Epithelial cell of prostate (primary cell): ENCODE data around the gene OR2Y1.
"Not testable (repeated sequence)": the region's sequence is repeated elsewhere in the genome, so short reads cannot be mapped to it uniquely, and the experiment has no call there.

Experiments used
- DNase-seq: peaks from one replicate; pipeline ENCODE4 v3.0.0-alpha.2; 2011; ENCODE audit warnings: low read depth, low spot score
- H3K27ac ChIP-seq: fragments of 450-650 bp; 2 replicates; pipeline ENCODE4 v1.5.1; 2017; ENCODE audit warnings: mild to moderate bottlenecking

Gene OR2Y1, protein sequence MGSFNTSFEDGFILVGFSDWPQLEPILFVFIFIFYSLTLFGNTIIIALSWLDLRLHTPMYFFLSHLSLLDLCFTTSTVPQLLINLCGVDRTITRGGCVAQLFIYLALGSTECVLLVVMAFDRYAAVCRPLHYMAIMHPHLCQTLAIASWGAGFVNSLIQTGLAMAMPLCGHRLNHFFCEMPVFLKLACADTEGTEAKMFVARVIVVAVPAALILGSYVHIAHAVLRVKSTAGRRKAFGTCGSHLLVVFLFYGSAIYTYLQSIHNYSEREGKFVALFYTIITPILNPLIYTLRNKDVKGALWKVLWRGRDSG

DNA sequence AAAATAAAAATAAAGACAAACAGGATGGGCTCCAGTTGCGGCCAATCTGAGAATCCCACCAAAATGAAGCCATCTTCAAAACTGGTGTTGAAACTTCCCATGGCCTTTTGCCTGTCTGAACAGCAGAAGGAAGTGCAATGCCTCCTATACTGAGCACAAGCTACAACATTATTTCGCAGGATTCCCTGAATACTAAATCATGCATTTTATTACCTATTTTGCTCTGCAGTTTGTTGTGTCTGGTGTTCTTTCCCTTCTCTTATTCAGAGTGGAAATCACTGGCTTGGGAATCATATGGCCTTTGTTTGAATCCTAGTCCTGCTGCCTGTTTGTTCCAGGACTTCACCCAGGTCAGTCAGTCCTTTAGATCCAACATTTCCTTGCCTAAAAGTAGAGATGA, at the start of gene OR2Y1:
TSS of gene OR2Y1 (minus strand) at position 101 of the 400 bp plus-strand sequence. CDS start at position 101, 0 bp downstream.
- DNase-seq, result no peak
- H3K27ac ChIP-seq, result no peak within 1 kb of the TSS

DNA sequence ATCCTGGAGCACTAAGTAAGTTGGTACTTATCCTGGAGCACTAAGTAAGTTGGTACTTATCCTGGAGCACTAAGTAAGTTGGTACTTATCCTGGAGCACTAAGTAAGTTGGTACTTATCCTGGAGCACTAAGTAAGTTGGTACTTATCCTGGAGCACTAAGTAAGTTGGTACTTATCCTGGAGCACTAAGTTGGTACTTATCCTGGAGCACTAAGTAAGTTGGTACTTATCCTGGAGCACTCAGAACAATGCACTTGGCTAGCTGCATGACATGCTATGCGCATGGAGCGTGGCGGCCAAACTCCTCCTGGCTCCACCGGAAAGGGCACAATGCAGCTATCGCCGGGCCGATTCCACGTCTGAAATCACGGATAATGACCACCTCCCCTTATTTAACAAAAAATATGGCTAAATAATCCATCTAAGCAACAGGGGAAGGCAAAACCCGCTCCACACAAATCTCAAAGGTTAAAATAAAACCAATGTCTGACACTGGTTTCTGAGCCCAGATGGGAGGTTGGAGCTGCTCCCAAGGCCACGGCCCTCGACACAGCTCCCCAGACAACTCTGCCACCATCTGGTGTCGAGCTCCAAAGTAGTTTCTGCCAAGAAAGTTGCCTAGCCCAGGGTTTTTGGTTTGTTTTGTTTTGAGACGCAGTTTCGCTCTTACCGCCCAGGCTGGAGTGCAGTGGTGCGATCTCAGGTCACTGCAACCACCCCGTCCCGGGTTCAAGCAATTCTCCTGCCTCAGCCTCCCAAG, 49.0 kb upstream of the OR2Y1 start:
- DNase-seq, H3K27ac ChIP-seq: not testable (repeated sequence)

DNA sequence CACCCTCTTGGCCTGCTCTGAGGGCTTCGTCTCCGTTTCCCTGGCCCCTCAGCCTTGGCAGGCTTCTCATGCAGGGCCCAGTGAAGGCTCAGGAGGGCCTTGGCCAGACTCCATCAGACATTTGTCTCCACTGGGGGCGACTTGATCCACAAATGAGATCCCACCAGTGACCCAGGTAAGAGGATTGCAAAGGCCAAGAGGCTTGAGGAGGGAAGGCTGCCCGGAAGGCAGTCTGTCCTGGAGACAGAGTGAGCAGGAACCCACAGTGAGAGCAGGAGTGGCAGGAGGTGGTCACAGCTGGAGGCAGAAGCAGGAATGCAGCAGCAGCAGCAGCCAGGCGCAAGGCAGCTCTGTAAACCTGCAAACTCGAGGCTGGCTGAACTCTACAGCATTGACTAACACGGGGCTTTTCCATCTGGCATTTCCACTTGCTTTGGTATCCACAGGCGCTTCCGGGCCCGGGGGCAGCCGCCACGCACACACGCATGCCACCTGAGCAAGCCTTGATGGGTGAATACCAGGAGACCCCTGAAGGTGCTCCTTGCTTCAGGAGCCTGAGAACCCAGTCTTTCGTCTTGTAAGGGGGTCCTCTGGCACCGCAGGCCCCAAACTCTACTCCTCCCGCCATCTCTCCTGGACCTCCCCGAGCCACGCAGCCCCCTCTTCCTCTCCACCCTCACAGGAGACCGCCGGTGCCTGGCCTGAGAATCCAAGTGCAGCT, 48.0 kb upstream of the OR2Y1 start:
- H3K27ac ChIP-seq, result no peak overlapping the region
- no peak for DNase-seq

DNA sequence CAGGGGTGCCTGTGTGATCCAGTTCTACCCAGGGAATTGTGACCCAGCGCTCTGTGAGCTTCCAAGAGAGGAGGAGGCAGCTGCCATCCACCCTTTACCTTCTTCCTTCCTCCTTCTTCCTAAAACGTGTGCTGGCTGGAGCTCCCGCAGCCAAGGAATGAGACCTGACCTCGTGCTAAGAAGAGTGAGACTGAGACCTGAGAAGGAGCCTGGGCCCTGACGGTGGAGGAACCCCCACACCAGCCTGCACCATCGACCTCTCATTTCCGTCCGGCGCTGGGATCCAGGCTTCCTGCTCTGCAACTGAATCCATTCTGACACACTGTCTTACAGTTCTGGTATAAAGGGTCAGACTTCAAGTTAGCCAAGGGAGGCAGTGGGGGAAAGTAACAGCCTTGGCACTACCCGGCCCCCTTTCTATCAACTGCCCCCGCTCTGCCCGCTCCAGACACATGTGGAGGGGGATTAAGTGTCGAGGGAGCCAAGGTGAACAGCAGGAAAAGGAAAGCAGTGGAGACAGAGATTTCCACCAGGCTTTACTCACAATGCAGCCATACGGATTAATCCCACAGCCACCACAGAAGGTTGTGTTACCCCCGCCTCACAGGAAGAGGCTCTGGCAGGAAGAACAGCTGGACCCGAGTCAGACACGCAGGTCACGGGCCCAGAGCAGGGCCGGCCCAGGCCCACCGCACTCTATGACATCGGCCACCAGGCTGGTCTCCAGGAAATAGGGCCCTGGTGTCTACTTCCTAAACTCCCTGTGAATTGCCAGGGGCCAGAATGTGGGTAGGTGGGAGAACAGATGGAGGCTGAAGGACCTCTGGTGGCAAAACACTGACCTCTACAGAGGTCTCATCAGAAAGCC, 46.9 kb upstream of the OR2Y1 start:
- DNase-seq, result no peak
- H3K27ac ChIP-seq, result peak overlapping the region; percentile 81

DNA sequence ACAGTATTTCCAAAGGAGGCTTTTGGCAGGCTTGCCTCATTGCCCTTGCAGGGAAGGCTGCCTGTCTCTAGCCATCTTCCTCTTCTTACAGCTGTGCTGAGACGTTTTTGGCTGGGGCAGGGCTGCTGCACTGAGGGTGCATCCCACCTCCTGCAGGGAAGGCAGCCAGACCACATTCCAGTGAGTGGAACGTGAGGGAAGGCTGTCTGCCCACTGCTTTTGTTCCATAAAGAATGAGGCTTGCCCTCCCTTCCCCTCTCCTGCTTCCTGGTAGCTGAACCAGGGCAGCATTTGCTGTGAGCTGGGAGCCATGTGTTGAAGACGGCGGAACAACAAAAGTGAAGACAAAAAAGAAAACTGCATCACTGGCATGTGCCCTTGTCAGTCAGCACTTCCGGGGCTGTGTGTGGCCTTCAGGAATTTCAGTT, 46.0 kb upstream of the OR2Y1 start:
- DNase-seq, result no peak
- H3K27ac ChIP-seq, result peak overlapping the region; percentile 81

DNA sequence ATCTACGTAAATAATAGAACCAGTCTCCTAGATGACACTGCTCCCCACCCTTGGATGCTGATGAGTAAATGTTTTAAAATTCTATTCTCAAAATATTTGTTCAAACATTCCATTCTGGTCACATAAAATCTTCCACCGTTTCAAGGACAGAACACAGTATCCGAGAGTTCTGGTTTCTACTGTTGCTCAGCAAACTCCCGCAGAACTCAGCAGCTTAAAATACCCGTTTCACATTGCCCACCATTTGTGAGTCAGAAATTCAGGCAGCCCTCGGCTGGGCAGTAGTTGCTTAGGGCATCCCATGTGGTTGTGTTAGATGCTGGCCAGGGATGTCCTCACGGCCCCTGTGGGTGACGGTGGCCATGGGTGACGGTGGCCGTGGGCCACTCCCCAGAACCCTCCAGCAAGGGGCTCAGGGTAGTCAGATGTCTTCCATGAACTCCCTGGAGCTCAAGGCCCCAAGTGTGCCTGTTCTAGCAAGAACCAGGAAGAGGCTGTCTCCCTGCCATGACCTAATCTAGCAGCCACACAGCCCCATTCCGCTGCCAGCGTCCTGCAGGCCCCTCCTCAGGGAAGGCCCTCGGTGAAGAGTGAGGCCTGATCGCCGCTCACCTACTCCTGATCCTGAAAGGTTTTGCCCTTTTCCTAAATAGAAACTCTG, 45.4 kb upstream of the OR2Y1 start:
- no peak for DNase-seq
- peak overlapping the region; percentile 81 for H3K27ac ChIP-seq

DNA sequence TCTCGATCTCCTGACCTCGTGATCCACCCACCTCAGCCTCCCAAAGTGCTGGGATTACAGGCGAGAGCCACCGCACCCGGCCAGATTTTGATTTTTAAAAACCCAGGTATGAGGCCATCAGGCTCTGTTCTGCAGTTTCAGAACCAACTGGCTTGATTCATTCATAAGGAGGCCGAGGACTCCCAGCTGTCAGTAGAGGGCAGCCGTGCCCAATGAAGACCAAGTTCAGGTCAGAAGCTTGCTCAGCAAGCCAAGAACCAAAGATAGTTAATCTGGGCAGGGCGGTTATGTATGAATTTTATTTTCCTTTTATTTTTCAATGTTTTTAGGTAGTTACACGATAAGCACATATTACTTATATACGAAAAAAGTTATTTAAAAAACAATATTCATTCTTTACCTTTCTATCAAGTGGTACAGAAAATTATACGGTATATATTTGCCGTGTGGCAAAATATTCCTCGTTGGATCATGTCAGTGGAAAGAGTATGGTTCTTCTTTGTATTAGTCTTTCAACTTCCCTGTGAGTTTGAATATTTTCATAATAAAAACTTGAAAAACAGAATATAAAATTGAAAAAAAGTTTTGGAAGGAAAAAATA, 44.7 kb upstream of the OR2Y1 start:
- H3K27ac ChIP-seq, result peak overlapping the region; percentile 81
- no peak for DNase-seq

DNA sequence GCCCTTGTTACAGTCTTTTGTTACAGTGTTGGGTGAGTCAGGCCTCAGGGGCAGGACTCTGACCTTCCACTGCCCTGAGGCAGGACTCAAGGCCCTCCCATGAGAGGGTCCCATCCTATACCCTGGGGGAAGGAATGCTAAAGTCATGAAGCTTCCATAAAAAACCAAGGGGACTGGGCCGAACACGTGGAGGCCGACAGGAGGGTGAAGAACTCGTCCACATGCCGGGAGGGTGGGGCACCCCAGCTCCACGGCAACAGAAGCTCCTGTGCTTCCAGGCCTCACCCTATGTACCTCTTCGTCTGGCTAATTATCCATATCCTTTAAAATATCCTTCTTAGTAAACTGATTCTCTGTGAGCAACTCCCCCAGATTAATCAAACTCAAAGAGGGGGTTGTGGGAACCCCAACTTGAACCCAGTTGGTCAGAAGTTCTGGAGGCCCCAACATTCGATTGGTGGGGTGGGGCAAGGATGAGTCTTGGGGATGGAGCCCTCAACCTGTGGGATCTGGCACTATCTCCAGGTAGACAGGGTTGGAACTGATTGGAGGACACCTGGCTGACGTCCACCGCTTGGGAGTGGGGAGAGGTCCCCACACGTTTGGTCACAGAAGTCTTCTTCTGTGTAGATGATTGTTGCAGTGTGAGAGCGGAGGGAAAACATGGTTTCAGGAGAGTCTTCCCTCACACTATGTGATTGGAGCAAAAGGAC, 43.6 kb upstream of the OR2Y1 start:
- H3K27ac ChIP-seq, result no peak overlapping the region
- DNase-seq, result no peak

DNA sequence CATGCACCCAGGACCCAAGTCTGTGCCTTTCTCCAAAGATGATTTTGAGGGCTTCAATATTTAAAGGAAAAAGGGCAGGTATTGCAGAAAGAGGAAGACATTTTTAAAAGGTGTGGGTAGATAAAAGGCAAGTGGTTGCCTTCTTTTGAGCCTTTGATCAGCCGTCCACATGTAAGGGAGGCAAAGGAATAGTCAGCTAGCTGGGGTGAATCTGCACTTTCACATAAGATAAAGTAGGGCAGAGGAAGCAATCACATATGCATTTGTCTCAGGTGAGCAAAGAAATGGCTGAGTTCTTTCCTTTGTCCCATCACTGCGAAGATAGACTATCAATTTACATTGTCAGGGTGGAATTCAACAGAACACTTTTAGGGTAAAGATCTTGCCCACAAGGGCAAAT, 42.9 kb upstream of the OR2Y1 start:
- DNase-seq, result no peak
- H3K27ac ChIP-seq, result no peak overlapping the region

DNA sequence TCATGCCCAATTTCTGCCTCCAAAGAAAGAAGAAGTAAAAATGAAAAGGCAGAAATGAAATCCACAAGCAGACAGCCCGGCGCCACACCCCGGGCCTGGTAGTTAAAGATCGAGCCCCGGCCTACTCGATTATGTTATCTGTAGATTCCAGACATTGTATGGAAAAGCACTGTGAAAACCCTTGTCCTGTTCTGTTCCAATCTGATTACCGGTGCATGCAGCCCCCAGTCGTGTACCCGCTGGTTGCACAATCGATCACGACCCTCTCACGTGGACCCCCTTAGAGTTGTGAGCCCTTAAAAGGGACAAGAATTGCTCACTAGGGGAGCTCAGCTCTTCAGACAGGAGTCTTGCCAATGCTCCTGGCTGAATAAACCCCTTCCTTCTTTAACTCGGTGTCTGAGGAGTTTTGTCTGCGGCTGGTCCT, 42.1 kb upstream of the OR2Y1 start:
- DNase-seq, H3K27ac ChIP-seq: not testable (repeated sequence)

DNA sequence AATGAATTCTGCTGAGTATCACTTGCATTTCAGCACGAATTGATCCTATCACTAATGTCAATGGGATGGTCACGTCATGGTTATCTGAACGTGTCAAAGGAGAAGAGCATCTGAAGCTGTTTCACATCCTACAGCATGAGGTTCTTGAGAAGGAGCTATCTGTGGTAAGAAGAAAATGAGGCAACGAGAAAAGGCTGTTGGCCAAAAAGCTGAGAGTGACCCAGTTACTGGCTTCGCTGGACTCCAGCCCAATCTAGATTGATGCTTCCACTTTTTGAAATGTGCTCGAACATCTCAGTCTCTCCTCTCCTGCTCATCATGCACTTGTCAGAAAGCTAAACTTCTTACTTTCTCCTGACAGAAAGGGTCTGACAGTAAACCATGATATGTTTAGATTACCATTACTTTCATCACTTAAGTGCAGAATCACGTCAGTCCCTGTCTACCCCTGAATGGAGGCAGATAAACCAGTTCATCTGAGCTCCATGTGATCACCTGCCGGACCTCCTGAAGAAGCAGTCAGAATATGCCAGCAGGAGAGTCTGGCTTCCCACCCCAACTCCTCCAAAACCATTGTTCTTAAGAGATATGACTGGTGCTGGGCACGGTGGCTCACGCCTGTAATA, 40.2 kb upstream of the OR2Y1 start:
- DNase-seq, result no peak
- H3K27ac ChIP-seq, result no peak overlapping the region

DNA sequence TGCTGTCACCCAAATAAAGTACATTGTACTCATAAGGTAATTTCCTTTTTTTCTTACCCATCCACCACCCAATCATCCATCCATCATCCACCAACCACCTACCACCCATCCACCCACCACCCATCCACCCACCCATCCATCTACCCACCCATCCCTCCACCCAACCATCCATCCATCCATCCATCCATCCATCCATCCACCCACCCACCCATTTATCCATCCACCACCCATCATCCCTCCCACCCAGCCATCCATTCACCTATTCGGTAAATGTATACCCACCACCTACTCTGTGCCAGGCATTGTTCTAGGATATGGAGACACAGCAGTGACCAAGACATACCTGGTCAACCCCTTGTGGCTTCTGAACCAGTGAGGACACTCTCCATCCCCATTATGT, 37.6 kb upstream of the OR2Y1 start:
- DNase-seq, result no peak
- H3K27ac ChIP-seq, result no peak overlapping the region

DNA sequence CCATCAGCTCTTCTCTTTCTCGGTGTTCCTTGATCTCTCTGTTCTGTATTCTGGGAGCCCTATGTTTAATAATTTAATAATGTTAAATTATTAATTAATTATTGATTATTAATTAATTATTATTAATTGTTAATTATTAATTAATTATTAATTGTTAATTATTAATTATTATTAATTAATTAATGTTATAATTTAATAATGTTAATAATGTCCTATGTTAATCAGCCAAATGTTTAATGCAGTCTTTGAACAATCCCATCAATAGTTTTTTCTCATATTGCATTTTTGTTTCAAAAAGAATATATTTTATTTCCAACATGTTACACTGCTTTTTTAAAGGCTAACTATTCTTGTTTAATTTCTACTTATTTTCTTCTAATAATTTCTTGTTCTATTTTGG, 36.5 kb upstream of the OR2Y1 start:
- H3K27ac ChIP-seq, result no peak overlapping the region
- DNase-seq, result no peak

DNA sequence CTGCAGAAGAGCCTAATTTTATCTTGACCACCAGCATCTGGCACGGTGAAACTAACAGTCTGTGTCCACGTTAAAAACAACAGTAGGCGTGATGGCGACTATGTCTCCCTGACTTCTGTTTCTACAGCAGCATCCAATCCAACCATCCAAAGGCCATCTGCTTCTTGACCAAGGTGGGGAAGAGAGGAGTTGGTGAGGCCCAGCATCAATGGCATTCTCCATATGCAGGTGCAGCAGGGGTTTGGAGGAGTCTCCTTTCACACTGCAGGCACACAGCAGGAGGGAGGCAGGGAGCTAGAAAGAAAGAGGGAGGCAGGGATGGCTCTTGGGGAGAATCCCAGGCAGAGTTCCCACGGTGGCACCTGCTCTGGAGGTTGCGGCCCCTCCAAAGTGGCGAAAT, 35.8 kb upstream of the OR2Y1 start:
- H3K27ac ChIP-seq, result no peak overlapping the region
- DNase-seq, result no peak

DNA sequence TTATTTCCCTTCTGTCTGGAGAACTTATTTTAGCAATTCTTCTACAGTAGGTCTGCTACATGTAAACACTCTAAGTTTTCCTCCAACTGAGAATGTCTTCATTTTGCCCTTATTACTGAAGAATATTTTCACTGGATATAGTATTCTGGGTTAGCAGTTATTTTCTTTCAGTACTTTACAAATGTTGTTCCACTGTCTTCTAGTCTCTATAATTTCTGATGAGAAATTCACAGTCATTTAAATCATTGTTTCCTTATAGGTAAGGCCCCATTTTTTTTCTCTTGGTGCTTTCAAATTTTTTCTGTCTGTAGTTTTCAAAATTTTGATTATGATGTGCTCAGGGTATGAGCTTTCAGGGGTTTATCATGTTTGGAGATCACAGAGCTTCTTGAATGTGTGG, 32.0 kb upstream of the OR2Y1 start:
- H3K27ac ChIP-seq, result no peak overlapping the region
- DNase-seq, result no peak

DNA sequence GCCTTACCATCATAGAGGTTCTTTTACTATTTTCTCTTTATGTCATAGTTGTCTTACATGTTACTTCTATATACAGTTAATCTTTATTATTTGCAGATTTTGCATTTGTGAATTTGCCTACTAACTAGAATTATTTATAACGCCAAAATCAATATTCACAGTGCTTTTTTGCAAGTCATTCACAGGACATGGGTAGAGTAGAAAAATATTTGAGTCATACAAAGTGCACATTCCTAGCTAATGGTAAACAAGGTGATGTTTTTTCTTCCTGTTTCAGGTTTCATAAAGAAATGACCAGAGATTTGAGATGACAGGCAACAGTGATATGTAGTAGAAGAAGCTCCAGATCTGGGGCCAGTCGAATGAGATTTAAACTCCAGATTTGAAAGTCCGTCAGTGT, 30.0 kb upstream of the OR2Y1 start:
- DNase-seq, result no peak
- no peak overlapping the region for H3K27ac ChIP-seq

DNA sequence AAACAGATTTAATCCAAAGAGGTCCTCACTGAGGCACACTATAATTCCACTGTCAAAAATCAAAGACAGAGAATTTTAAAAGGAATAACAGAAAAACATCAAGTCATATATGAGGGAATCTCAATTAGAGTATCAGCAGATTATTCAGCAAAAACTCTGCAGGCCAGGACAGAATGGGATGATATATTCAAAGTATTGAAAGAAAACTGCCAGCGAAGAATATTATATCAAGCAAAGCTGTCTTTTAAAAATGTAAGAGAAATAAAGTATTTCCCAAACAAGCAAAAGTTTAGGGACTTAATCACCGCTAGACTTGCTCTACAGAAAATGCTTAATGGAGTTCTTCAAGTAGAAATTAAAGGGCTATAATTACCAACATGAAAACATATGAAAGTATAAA, 15.7 kb upstream of the OR2Y1 start:
- H3K27ac ChIP-seq, result no peak overlapping the region
- DNase-seq, result no peak

DNA sequence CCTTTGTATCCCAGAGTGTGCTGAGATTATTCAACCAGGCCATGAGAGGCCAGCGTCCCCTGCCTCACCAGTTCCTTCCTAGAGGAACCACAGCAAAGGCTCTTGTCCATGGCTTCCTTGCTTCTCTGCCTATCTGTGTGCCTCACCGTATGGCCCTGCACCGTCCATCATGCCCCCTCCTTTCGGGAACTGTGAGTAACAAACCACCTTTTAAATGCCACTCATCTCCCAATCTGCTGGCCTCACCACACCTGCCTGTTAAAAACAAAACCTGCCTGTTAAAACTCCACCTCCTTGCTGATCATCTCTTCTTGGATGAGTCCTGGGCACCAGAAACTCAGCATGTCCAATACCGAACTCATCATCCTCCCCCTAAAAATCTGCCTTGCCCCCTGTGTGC, 4.4 kb upstream of the OR2Y1 start:
- H3K27ac ChIP-seq, result no peak overlapping the region
- DNase-seq, result no peak
